ENCODE results near the gene SBF2.

- no peak for TF ChIP-seq CTCF (IDR thresholded peaks at IDR 0.05)
- peak in 1 of 2 donors; percentile 23 for TF ChIP-seq POLR2AphosphoS5 (IDR thresholded peaks at IDR 0.05)
These were observed 387.8 kb downstream of the SBF2 start for GRCh38 chr11:9905960-9906791.
